ENCODE measurements around the gene SLC28A1. TPM values are rescaled to one million over a fixed set of nuclear protein-coding genes. Genes with fewer than 3 reads are reported as not detected.

SLC28A1 gene
- total RNA-seq, 1 donor from 2014 or later: not detected

GRCh38 chr15:84980196-84981053, 96.0 kb downstream of the SLC28A1 start:
- Histone ChIP-seq H3K79me2 (ENCODE audit: insufficient read depth, low read length) (peaks cover 35% of the 10 kb centered on the region), H3K27ac (ENCODE audit: low read depth, low read length) (peak overlapping the region; percentile 93), H3K4me3 (ENCODE audit: insufficient read depth, low read depth, low read length) (peak overlapping the region; percentile 77), H3K4me2 (ENCODE audit: low read length) (peak overlapping the region; percentile 86), H2AFZ (ENCODE audit: low read depth, low read length) (peak overlapping the region; percentile 98), H3K9me3 (ENCODE audit: insufficient read depth, low read depth, low read length) (no peaks in the 10 kb centered on the region), H3K4me1 (ENCODE audit: insufficient read depth, low read length) (peaks cover 11% of the 10 kb centered on the region), H4K20me1 (ENCODE audit: insufficient read depth, low read length) (peaks cover 29% of the 10 kb centered on the region), H3K9ac (ENCODE audit: low read length) (peak overlapping the region; percentile 90), H3K27me3 (ENCODE audit: insufficient read depth, low read length) (no peaks in the 10 kb centered on the region), H3K36me3 (ENCODE audit: insufficient read depth, low read length) (no peaks in the 10 kb centered on the region)
- DNase-seq (ENCODE audit: low read depth) (peak; percentile 87), FAIRE-seq (no peak)
- H3K4me3 Mint-ChIP-seq (ENCODE audit: unreplicated experiment): peak overlapping the region; percentile 91
- H3K4me1 Mint-ChIP-seq (ENCODE audit: low read depth, unreplicated experiment): peaks cover 3% of the 10 kb centered on the region
- no peaks in the 10 kb centered on the region for H3K9me3 Mint-ChIP-seq (ENCODE audit: unreplicated experiment)
- peaks cover 19% of the 10 kb centered on the region for H3K27me3 Mint-ChIP-seq (ENCODE audit: low read depth, unreplicated experiment)
- H3K27ac Mint-ChIP-seq (ENCODE audit: unreplicated experiment): no peak overlapping the region
- TF ChIP-seq EZH2 (IDR thresholded peaks at IDR 0.05; ENCODE audit: insufficient read depth, low read length): no peak
- TF ChIP-seq, protein P1, sequence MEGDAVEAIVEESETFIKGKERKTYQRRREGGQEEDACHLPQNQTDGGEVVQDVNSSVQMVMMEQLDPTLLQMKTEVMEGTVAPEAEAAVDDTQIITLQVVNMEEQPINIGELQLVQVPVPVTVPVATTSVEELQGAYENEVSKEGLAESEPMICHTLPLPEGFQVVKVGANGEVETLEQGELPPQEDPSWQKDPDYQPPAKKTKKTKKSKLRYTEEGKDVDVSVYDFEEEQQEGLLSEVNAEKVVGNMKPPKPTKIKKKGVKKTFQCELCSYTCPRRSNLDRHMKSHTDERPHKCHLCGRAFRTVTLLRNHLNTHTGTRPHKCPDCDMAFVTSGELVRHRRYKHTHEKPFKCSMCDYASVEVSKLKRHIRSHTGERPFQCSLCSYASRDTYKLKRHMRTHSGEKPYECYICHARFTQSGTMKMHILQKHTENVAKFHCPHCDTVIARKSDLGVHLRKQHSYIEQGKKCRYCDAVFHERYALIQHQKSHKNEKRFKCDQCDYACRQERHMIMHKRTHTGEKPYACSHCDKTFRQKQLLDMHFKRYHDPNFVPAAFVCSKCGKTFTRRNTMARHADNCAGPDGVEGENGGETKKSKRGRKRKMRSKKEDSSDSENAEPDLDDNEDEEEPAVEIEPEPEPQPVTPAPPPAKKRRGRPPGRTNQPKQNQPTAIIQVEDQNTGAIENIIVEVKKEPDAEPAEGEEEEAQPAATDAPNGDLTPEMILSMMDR (IDR thresholded peaks at IDR 0.05; ENCODE audit: insufficient read depth, low read depth, low read length): no peak
- H3K36me3 Mint-ChIP-seq (ENCODE audit: low read depth, unreplicated experiment): no peaks in the 10 kb centered on the region

DNA sequence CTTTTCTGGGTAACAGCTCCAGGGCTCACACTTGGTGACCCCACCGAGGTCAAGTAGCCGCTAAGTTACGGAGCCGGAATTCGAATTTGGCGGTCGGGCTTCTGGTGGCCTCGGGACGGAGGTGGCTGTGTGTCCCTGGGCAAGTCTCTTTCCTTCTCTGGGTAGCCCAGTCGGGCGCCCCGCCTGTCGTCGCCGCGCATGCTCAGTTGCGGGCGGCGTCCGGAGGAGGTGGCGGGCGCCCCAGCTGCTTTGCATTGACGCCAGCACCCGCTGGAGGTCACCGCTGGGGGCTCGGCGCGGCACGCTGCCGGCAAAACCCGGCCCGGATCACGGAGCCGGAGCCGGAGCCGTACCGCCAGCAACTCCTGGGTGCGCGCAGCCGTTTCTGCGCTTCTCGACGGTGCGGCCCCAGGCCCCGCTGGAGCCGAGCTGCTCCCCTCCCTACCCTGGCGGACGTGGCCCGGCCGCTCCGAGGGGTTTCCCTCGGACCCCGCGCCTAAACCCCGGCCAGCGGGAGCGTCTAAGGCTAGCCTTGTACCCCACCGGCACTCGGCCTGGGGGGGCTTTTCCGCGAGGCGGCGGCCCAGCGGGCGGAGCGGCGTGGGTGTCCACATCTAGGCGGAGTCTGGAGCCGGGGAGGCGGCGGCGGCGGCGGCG, 96.7 kb downstream of the SLC28A1 start:
- Histone ChIP-seq H4K20me1 (ENCODE audit: insufficient read depth, low read length) (peaks cover 36% of the 10 kb centered on the region), H3K9me3 (ENCODE audit: insufficient read depth, low read depth, low read length) (no peaks in the 10 kb centered on the region), H3K27me3 (ENCODE audit: insufficient read depth, low read length) (no peaks in the 10 kb centered on the region), H3K4me3 (ENCODE audit: insufficient read depth, low read depth, low read length) (peak overlapping the region; percentile 77), H3K4me2 (ENCODE audit: low read length) (peak overlapping the region; percentile 86), H3K79me2 (ENCODE audit: insufficient read depth, low read length) (peaks cover 42% of the 10 kb centered on the region), H3K36me3 (ENCODE audit: insufficient read depth, low read length) (no peaks in the 10 kb centered on the region), H2AFZ (ENCODE audit: low read depth, low read length) (peak overlapping the region; percentile 98), H3K4me1 (ENCODE audit: insufficient read depth, low read length) (peaks cover 11% of the 10 kb centered on the region), H3K27ac (ENCODE audit: low read depth, low read length) (peak overlapping the region; percentile 93), H3K9ac (ENCODE audit: low read length) (peak overlapping the region; percentile 90)
- peak; percentile 92 for DNase-seq (ENCODE audit: low read depth)
- TF ChIP-seq, protein P1 (IDR thresholded peaks at IDR 0.05; ENCODE audit: insufficient read depth, low read depth, low read length): no peak
- TF ChIP-seq EZH2 (IDR thresholded peaks at IDR 0.05; ENCODE audit: insufficient read depth, low read length): no peak
- no peaks in the 10 kb centered on the region for H3K36me3 Mint-ChIP-seq (ENCODE audit: low read depth, unreplicated experiment)
- H3K9me3 Mint-ChIP-seq (ENCODE audit: unreplicated experiment): no peaks in the 10 kb centered on the region
- FAIRE-seq: no peak
- peaks cover 18% of the 10 kb centered on the region for H3K27me3 Mint-ChIP-seq (ENCODE audit: low read depth, unreplicated experiment)
- peaks cover 3% of the 10 kb centered on the region for H3K4me1 Mint-ChIP-seq (ENCODE audit: low read depth, unreplicated experiment)
- no peak overlapping the region for H3K27ac Mint-ChIP-seq (ENCODE audit: unreplicated experiment)
- peak overlapping the region; percentile 84 for H3K4me3 Mint-ChIP-seq (ENCODE audit: unreplicated experiment)
